Motor neuron (in vitro differentiated cells): ENCODE data around the gene PSMA4. TPM values are rescaled to one million over a fixed set of nuclear protein-coding genes. Genes with fewer than 3 reads are reported as not detected.
"Not testable (repeated sequence)": the region's sequence is repeated elsewhere in the genome, so short reads cannot be mapped to it uniquely, and the experiment has no call there.

Experiments
- ATAC-seq, 8 experiments: fragments of 200-7000 bp; cut with Tn5 transposase; replicated peaks in 6 of 8; 2 replicates each; pipeline ENCODE4 v1.8.0; 2021; ENCODE audit warnings: mild to moderate bottlenecking in 8 of 8, moderate library complexity in 8 of 8
- H3K27ac ChIP-seq, 2 donors: fragments of 250-450 bp; sonication (Bioruptor Pico); 2 replicates each; pipeline ENCODE4 v1.9.0; 2021; ENCODE audit warnings: antibody characterized with exemption in 2 of 2, mild to moderate bottlenecking in 2 of 2, moderate library complexity in 1 of 2
- H3K4me1 ChIP-seq, 2 donors: fragments of 250-450 bp; sonication (Bioruptor Pico); replicated peaks in 1 of 2; 2 replicates each; pipeline ENCODE4 v1.6.1; 2021; ENCODE audit warnings: antibody characterized with exemption in 2 of 2, mild to moderate bottlenecking in 2 of 2, moderate library complexity in 1 of 2
- H3K4me3 ChIP-seq, 5 donors: fragments of 250-450 bp; sonication (Bioruptor Pico); 2 replicates each; pipeline ENCODE4 v1.9.0; 2021; ENCODE audit warnings: antibody characterized with exemption in 5 of 5, mild to moderate bottlenecking in 5 of 5, moderate library complexity in 4 of 5
- WGBS, 10 experiments: fragments of 450-650 bp; shearing (Covaris generic); methylation state at CpG; one replicate each; pipeline ENCODE4 v1.0.0; 2022; 5-methylcytosine and 5-hydroxymethylcytosine counted together
- in situ Hi-C, 9 experiments: fragments of 400-800 bp; cut with MboI; loops; one replicate each; pipeline ENCODE4 v1.15.0; 2021; ENCODE audit warnings: low sequenced_read_pairs in 9 of 9, low pct_unique_long_range_greater_than_20kb in 2 of 9; ENCODE audit not compliant: unreplicated experiment in 9 of 9
- total RNA-seq, 8 experiments: library from RNA; unstranded; fragments of 300-600 nt; gene quantifications; 2 replicates each; pipeline versions ENCODE4 v1.2.3 to v1.2.4, GENCODE V29; 2022

The PSMA4 gene
- 100 to 1,000 TPM; 181 to 384 (median 262) TPM for total RNA-seq

DNA sequence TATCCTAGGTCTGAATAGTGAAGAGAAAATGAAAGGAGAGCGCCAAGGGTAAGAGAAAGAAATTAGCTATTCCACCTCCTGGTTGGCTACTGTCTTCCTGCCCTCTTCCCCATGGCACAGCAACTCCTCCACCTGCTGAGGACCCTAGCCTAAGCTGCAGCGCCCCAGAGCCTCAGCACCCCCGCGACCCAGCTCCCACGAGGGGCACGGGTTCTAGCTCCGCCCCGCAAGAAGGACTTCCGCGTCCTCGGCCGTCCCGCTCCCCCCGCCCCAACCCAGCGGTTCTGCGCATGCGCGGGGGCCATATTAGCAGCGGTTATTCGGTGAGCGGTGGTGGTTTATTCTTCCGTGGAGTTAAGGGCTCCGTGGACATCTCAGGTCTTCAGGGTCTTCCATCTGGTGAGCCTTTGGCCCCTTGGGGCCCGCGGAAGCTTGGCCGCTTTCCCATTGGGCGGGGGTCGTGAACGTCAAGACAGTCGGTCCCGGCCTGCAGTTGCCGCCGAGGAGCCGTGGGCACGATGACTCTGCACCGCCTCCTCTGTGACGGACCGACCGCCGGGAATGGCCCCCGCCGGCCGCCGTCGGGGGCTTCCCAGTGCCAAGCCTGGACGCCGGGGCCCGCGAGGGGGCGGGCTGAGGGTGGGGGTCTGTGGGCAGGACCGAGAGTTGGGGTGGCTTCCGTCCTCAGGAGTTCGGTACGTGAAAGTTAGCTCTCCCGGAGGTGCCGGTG is at the start of gene PSMA4:
Gene PSMA4, plus strand, starts transcription at position 304 of the 730 bp plus-strand sequence. CDS start 1,484 bp downstream, outside the sequence.
- Histone ChIP-seq H3K4me1 (peaks cover 9% of the 10 kb centered on the region in 2 donors), H3K4me3 (peak within 1 kb of the TSS; percentile 68 to 100 (median 95)), H3K27ac (peak within 1 kb of the TSS; percentile 91 to 96)
- in situ Hi-C loops = no loop called here
- ATAC-seq = peak; percentile 88 to 95 (median 92)
- 0 to 8% (median 1%) methylated on average over 9 to 17 of the region's 56 CpGs; no CpG with 5 or more reads in 5 of the 10 experiments for WGBS, 10 experiments

DNA sequence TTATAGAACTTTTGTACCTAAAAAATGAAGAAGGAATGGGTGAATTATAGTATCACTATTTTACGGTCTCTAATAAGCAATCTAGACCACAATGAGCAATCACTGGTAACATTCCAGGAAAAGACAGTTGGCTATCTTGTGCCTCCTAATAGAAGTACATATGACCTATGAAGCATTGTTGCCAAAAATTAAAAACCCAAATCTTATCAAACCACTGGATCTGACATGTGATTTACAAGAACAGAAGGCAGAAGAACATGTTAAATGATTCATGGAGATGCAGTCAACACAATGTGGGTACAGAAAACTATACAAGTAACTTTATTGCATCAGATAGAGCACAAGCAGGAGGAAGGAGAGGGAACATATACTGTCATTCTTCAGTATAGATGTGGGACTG is 47.4 kb upstream of the PSMA4 start:
- H3K4me3 ChIP-seq = no peak overlapping the region
- WGBS, 10 experiments = 33 to 100% (median 89%) methylated on average over 1 of the region's 1 CpG; no CpG with 5 or more reads in 5 of the 10 experiments
- H3K27ac ChIP-seq = no peak overlapping the region
- peaks cover 6 to 9% of the 10 kb centered on the region in 2 donors for H3K4me1 ChIP-seq
- ATAC-seq = no peak
- in situ Hi-C loops = no loop called here

DNA sequence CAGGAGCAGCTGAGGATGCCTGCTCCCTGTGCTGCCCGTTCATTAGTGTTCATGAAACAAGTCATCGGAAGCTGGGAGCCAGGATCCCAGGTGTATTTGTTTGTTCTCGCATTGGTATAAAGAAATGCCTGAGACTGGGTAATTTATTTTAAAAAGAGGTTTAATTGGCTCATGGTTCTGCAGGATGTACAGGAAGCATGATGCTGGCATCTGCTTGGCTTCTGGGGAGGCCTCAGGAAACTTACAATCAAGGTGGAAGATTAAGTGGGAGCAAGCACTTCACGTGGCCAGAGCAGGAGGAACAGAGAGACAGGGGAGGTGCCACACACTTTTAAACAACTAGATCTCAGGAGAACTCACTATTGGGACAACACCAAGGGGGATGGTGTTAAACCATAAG is 38.4 kb upstream of the PSMA4 start:
- Histone ChIP-seq H3K27ac (no peak overlapping the region), H3K4me1 (no peaks in the 10 kb centered on the region), H3K4me3 (no peak overlapping the region)
- no peak for ATAC-seq
- in situ Hi-C loops = no loop called here
- 60 to 100% (median 95%) methylated on average over 1 to 3 of the region's 4 CpGs; no CpG with 5 or more reads in 3 of the 10 experiments for WGBS, 10 experiments

DNA sequence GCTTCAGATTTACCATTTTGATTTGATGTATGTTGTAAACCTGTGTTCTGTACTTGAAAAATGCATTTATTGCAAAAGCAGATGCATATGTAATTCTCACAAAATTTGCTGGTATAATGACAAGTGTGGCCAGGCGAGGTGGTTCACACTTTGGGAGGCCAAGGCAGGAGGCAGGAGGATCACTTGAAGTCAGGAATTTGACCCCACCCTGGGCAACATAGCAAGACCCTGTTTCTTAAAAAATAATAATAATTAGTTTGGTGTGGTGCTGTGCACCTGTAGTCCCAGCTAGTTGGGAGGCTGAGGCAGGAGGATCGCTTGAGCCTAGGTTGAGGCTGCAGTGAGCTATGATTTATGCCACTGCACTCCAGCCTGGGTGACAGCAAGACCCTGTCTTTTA is 37.6 kb upstream of the PSMA4 start:
- no peak overlapping the region for H3K27ac ChIP-seq
- whole genome bisulfite sequencing, 10 experiments = 86 to 100% (median 100%) methylated on average over 1 to 2 of the region's 2 CpGs; no CpG with 5 or more reads in 3 of the 10 experiments
- ATAC-seq = no peak
- in situ Hi-C loops = no loop called here
- no peaks in the 10 kb centered on the region for H3K4me1 ChIP-seq
- H3K4me3 ChIP-seq = no peak overlapping the region

DNA sequence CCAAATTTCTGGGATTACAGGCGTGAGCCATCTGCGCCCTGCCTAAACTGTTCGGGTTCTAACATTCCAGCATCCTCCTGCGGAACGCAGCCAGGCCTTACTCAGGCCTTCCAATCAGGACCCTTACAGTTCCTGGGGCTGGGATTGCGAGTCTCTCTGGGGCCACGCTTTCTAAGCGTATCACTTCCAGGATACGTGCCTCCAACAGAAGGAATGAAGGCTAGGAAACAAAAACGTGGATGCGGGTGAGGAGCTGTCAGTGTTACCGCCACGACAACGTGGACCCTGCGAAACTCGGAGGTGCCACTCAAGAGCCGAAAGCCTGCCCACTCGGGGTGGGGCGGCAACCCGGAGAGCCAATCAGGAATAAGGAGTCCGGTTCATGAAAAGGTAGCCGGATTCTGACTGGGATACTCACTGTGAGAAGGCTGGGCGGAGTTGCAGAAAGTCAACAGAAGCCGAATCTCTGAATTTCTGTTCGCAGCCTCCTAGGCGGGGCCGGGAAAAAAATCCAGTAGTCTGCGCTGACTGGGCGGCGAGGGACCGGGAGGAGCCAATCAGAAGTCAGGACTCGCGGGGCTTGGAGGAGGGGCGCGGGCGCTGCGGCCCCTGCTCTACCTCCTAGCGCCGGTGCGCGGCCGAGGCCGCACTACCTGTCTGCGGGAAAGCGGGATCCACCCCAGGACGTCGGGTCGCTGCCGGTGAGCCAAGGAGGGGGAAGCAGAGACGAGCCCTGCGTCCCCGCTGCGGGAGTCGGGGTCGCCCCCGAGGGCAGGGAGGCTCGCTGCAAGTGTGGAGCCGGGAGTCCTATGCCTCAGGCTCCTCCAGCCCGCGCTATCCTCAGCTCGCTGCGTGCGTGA is 33.0 kb upstream of the PSMA4 start, which contains the start of gene HYKK:
Gene HYKK, plus strand, starts transcription at position 607 of the 860 bp plus-strand sequence. CDS start 5,512 bp downstream, outside the sequence.
- 0 to 20% (median 2%) methylated on average over 1 to 11 of the region's 63 CpGs; no CpG with 5 or more reads in 3 of the 10 experiments for WGBS, 10 experiments
- no peaks in the 10 kb centered on the region for H3K4me1 ChIP-seq
- peak within 1 kb of the TSS; percentile 29 to 50 for H3K27ac ChIP-seq
- peak within 1 kb of the TSS; percentile 43 to 62 (median 57) for H3K4me3 ChIP-seq
- ATAC-seq = peak; percentile 90 to 94 (median 92)
- in situ Hi-C loops = no loop called here

DNA sequence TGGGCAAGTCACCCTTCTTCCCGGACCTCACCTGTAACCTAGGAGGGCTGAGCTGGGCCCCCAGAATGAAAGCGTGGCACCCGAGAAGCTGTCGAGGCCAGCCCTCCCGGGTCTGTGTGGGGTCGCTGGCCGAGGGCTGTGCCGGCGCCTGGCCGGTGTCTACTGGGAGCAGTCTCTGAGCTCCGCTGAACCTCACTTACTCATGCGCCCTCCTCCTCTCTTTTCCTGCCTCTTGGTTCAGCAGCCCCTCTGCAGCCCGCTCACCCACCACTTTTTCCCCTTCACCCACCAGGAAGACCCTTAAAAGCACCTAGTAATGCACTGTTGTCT is 32.4 kb upstream of the PSMA4 start:
- WGBS, 10 experiments = 0 to 7% (median 3%) methylated on average over 2 to 10 of the region's 13 CpGs; no CpG with 5 or more reads in 5 of the 10 experiments
- Histone ChIP-seq H3K4me3 (peak overlapping the region; percentile 43 to 62 (median 57)), H3K4me1 (no peaks in the 10 kb centered on the region), H3K27ac (no peak overlapping the region)
- in situ Hi-C loops = no loop called here
- ATAC-seq = peak; percentile 15 to 35 (median 27)

DNA sequence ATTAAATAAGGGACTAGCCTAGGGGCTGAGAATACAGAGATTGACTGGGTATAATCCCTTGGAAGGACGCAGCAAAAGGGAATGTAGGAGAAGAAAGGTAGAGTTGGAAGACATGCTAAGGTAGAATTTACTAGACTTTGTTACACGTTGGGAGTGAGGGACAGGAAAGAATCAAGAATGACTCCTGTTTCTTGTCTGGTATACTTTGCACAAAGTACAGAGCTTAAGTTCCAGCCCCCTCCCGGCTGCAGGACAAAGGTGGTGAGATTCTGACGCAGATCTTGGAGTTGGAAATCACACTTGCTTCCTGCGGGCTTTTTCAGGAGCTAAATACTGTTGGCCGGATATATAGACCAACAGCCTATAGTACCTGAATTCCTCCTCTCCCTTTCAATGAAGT is 32.0 kb upstream of the PSMA4 start:
- no peak for ATAC-seq
- in situ Hi-C loops = no loop called here

DNA sequence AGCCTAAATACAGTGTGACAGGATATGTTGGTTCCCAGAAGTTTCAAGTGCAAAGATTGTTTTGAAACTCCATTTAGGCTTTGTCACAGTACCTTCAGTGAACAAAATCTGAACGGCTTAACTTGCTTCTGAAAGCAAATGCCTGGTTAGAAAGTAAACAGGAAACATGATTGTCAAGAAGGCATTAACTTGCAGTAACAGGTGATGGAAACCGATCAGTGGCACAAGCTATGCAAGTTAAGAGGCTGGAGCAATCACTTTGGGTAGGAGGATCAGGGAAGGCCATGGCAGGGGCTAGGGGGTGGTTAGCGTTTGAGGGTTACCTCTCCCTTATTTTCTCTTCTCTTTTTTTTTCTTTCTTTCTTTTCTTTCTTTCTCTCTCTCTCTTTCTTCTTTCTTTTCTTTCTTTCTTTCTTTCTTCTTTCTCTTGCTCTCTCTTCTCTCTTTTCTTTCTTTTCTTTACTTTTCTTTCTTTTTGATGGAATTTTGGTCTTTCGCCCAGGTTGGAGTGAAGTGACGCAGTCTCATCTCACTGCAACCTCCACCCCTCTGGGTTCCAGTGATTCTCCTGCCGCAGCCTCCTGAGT is 30.4 kb upstream of the PSMA4 start:
- Histone ChIP-seq H3K4me1 (no peaks in the 10 kb centered on the region), H3K27ac (no peak overlapping the region), H3K4me3 (no peak overlapping the region)
- in situ Hi-C loops = no loop called here
- 44 to 92% (median 78%) methylated on average over 2 to 6 of the region's 6 CpGs for WGBS, 10 experiments
- ATAC-seq = no peak

More for the DNA sequence above, 32.0 kb upstream of the PSMA4 start:
- Histone ChIP-seq H3K4me3 (peak overlapping the region in 3 of 5 donors; percentile 57 to 62 (median 60)), H3K27ac (no peak overlapping the region), H3K4me1 (no peaks in the 10 kb centered on the region)
- 17 to 80% (median 41%) methylated on average over 1 to 6 of the region's 6 CpGs; no CpG with 5 or more reads in 1 of the 10 experiments for WGBS, 10 experiments

DNA sequence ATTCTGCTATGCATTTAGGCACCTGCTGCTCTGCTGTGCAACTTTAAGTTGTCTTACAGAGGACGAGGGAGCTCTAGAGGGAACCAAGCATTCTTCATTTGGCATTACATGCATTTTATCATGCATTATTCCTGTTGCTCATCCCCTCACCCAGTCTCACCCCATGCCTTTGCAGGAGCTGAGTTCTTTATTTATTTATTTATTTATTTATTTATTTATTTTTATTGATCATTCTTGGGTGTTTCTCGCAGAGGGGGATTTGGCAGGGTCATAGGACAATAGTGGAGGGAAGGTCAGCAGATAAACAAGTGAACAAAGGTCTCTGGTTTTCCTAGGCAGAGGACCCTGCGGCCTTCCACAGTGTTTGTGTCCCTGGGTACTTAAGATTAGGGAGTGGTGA is 20.2 kb upstream of the PSMA4 start:
- H3K4me3 ChIP-seq, in situ Hi-C loops, H3K4me1 ChIP-seq, H3K27ac ChIP-seq, ATAC-seq: not testable (repeated sequence)
- WGBS, 10 experiments = 67 to 100% (median 79%) methylated on average over 1 to 2 of the region's 3 CpGs; no CpG with 5 or more reads in 6 of the 10 experiments

DNA sequence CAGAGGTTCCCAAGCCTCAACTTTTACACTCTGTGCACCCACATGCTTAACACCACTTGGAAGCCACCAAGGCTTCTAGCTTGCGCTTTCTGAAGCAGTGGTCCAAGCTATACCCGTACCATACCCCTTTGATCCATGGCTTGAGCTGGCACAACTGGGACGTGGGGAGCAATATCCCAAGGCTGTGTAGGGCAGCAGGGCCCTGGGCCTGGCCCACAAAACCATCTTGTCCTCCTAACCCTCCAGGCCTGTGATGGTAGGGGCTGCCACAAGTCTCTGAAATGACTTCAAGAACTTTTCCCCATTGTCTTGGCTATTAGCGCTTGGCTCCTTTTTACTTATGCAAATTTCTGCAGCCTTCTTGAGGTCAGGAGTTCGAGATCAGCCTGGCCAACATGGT is 16.0 kb upstream of the PSMA4 start:
- H3K4me1 ChIP-seq = no peaks in the 10 kb centered on the region
- H3K4me3 ChIP-seq = no peak overlapping the region
- 39 to 100% (median 63%) methylated on average over 1 to 5 of the region's 5 CpGs; no CpG with 5 or more reads in 3 of the 10 experiments for WGBS, 10 experiments
- in situ Hi-C loops = no loop called here
- no peak for ATAC-seq
- no peak overlapping the region for H3K27ac ChIP-seq

DNA sequence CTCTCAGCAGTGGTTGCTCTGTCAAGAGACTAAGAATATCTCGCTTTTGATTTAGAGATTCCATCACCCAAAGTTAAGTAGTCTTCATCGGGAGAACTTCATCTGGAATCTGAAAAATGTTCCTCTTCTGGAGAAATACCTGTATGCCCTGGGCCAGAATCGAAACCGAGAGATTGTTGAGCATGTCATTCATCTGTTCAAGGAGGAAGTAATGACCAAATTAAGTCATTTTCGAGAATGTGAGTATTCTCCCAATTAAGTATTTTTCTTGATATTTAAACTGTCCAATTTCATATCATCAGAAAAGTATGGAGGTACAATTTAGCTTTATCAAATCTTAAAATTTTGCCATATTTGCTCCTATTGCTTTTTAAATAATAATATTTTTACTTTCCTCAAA is 12.9 kb upstream of the PSMA4 start:
- in situ Hi-C loops = no loop called here
- 40 to 93% (median 86%) methylated on average over 1 to 5 of the region's 5 CpGs; no CpG with 5 or more reads in 2 of the 10 experiments for WGBS, 10 experiments
- Histone ChIP-seq H3K4me3 (no peak overlapping the region), H3K27ac (no peak overlapping the region), H3K4me1 (no peaks in the 10 kb centered on the region)
- no peak for ATAC-seq

DNA sequence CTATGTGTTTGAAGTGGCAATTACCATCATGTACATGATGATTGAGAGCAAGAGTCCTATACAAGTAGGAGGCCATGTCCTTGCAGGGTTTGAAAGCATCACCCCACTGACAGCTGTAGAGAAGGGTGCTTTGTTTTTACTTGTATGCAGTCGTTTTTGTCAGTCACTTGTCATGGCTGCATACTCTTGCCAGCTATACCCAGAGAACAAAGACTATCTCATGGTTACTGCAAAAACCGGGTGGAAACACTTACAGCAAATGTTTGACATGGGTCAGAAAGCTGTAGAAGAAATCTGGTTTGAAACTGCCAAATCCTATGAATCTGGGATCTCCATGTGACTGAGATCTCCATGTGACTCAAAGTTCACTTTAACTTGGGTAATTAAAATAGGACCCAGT is 6.9 kb upstream of the PSMA4 start:
- ATAC-seq = no peak
- Histone ChIP-seq H3K4me1 (no peaks in the 10 kb centered on the region), H3K27ac (no peak overlapping the region), H3K4me3 (no peak overlapping the region)
- 14 to 80% (median 50%) methylated on average over 1 to 2 of the region's 2 CpGs; no CpG with 5 or more reads in 3 of the 10 experiments for WGBS, 10 experiments
- in situ Hi-C loops = no loop called here

DNA sequence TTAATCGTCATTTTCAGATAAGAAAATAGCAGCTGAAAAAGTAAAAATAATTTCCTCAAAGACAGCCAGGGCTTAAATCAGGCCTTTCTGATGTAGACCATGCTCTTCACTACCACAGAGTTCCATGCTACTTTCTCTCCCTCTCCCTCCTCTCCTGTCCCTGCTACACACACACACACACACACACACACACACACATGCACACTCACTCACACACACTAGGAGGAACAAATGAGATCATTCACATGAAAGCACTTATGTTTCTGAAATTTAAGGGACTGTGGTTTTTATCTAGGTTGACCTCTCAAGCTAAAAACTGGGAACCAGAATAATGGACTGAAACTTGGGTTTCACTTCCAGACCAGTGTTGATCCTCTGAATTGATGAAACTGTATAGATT is 4.1 kb upstream of the PSMA4 start:
- Histone ChIP-seq H3K4me1 (peaks cover 0 to 3% of the 10 kb centered on the region in 2 donors), H3K27ac (no peak overlapping the region), H3K4me3 (no peak overlapping the region)
- 80 to 100% (median 93%) methylated on average over 1 of the region's 1 CpG; no CpG with 5 or more reads in 4 of the 10 experiments for WGBS, 10 experiments
- ATAC-seq = no peak
- in situ Hi-C loops = no loop called here
